GM12873 (cell line): ENCODE data around the gene FTL.

Experiments
- CTCF ChIP-seq: IDR thresholded peaks from 2 replicates; pipeline ENCODE4 v1.5.1; 2012; ENCODE audit warnings: low read depth, mild to moderate bottlenecking, moderate library complexity, low read length, control low read depth; ENCODE audit not compliant: insufficient read depth; ENCODE audit errors: missing control alignments

Gene FTL

DNA sequence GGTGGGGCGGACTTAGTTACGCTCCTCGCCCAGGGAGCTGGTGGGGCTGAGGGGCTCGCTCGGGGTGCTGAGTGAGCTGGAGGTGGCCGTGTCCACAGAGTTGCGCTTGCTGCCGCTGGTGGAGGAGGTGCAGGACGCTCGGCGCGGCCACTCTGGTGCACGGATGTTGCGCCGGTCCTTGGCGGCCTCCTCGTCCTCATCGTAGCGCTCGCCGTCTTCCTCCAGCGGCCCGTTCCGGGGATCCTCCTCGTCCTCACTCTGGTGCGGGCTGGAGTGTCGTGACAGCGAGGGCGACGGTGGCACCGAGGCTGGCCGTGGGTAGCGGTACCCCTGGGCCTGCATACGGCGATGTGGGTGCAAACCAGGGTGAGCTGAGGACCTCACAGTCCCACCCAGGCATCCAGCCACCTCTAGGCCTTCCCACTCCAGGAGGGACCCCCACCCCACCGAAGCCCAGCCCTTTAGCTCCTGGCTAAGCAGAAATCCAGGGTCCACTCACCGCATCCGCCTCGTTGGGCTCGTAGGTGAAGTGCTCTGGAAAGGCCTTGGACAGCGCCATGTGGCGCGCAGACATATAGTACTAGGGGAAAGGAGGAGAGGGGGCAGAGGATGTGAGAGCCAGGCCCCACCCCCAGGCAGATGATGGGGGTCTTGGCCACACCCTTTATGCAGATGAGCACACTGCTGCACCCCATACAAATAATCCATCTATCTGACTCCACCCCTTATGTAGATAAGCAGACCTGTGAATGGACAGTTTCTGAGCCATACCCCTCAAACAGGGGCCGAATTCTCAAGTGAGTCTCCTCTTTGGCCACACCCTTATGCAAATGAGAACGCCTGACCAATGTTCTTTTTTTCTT lies 4.4 kb downstream of the FTL start:
- TF ChIP-seq CTCF = no peak

DNA sequence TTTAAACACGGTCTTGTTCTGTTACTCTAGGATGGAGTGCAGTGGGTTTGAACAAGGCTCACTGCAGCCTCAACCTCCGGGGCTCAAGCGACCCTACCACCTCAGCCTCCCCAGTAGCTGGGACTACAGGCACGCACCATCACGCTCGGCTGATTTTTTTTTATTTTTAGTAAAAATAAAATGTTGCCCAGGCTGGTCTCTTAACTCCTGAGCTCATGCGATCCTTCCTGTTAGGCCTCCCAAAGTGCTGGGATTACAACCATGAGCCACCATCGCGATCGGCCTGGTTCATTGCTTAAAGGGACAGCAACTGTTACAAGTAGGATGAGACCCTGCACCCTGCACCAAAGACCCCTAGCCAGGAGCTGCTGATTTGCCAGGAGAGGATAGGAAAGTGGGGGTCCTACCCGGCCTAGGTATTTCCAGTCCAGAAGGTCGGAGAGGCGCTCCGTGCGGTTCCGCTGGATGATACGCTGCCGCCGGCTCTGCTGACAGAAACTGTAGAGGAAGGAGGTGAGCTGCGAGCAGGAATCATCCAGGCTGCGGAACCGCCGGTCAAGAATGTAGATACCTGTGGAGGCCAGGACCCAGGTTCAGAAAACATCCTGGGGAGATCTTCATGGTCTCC lies 5.1 kb downstream of the FTL start:
- TF ChIP-seq CTCF = no peak

DNA sequence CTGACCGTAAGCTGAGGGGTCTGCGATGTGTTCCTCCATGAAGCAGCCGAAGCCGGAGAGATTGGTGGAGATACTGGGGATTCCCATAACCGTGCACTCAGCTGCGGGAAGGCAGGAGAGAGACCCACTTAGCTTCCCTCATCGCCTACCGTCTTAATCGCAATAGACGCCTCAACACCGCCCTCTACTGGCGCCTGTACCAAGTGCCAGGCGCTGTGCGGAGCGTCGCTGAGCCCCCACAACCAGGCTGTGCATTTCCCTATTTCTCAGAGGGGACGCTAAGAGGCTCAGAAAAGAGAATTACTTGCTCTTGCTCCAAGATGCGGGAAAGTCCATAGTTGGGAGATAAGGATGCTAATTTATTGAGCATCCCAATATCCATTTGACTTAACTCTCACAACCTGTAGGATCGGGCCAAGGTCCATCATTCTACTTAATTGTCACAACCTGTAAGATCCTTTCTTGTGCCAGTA lies 5.8 kb downstream of the FTL start:
- peak; percentile 99 for TF ChIP-seq CTCF

DNA sequence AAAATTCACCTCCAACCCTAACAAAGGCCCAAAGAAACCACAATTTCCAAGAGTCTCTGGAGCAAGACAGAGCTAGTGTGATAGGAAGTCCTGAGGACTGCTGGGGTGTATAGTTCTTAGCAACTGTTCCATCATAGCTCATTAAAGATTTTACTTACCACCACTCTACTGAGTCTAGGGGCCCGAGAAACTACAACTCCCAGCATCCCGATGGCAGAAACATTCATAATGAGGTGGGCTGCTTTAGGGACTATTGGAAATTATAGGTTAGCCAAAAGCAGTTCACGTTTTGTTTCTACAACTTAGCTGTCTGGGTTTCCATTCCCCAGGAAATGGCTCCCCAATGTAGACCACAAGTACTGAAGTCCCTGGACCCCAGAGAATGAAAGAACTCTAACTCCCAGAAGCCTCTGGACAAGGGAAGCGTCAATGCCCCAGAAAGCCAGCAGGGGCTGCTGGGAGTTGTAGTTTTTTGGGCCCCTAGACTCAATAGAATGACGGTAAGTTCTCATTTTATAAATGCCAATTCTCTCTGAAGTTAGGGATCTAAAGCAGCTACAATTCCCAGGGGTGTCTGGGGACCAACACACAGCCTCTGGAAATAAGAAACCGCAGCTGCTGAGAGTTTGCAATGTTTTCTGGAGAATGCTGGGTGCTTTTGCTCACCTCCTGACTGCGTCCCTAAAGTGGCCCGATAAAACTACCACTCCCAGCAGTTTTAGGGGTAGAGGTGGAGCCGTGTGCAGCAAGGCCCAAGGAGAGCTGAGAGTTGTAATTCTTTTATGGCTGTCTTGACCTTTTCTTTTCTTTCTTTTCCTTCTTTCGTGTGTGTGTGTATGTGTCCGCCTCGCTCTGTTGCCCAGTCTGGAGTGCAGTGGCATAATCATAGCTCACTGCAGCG lies 11.1 kb downstream of the FTL start:
- TF ChIP-seq CTCF = no peak

- no peak for TF ChIP-seq CTCF
Measured at GRCh38 chr19:48977061-48977460, 12.0 kb downstream of the FTL start.

- no peak for TF ChIP-seq CTCF
Measured at GRCh38 chr19:48982280-48982679, 17.2 kb downstream of the FTL start.
